GM21786 (cell line): Measurements from ENCODE around the gene ZDHHC11.
"Not testable (repeated sequence)": the region's sequence is repeated elsewhere in the genome, so short reads cannot be mapped to it uniquely, and the experiment has no call there.

ENCODE experiments used
- ATAC-seq: cut with Tn5 transposase; IDR thresholded peaks from one replicate; pipeline ENCODE4 v1.9.1; 2021; ENCODE audit not compliant: unreplicated experiment

The ZDHHC11 gene

DNA sequence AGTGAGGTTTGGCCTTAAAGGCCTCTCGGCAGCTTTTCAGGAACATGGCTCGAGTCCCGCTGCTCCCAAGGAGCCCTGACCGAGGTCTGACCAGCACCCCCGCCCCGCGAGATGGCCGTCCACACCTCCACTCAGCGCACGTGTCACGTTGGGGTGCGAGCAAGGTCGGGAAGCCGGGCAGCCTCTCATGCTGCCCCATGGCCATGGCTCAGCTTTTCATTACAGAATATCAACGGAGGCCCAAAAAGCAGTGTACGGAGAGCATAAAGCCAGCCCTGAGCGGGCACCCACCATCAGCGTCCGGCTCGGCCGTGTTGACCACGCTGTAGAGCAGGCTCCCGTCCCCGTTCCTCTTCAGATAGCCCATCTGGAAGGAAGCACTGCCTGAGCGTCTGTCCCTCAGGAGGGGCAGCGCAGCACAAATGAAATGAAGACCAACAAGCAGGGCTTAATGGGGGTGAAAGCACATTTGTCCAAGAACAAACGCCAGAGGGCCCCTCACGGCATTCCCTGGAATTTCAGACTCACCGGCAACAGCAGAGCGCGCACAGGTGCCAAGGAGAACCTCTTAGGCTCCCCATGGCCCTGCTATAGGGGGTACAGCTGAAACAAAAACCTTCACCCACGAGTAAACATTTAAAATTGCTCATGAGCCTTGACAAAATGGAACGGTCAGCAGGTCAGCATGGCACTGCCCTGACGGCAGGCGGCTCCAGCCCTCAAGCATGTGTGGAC, 30.2 kb upstream of the ZDHHC11 start:
- ATAC-seq = no peak

DNA sequence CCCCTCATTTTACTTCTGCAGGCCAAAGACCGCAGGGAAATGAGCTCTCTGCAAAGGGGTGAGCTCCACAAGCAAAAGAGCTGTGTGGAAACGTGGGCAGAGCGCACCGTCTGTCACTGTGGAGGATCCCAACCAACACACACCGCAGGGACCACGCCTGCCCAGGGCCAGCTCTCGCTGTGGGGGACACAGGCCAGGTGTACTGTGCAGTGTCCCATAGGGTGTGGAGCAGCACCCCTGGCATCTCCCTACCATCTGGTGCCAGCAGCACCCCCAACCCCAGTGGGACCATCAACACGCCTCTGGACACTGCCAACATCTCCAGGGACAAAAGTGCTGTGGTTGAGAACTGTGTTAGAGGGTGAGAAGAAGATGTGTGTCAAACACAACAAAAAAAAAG, 27.9 kb upstream of the ZDHHC11 start:
- not testable (repeated sequence) for ATAC-seq

DNA sequence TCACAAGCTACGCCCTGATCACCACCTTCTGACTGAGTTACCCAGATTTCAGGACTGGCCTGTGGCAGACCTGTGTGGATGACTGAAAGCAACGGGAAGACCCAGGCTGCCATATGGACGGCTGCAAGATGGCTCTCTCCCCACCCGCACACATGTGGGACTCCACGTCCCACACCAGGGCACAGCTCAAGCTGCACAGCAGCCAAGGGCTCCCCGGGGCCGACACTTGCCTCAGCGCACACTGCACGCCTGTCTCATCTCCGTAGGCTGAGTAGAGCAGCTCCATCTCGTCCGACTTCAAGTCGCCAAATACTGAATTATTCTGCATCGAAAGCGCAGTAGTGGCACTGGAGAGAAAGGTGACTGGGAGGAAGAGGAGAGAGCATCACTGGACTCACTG, 27.3 kb upstream of the ZDHHC11 start:
- ATAC-seq = no peak

DNA sequence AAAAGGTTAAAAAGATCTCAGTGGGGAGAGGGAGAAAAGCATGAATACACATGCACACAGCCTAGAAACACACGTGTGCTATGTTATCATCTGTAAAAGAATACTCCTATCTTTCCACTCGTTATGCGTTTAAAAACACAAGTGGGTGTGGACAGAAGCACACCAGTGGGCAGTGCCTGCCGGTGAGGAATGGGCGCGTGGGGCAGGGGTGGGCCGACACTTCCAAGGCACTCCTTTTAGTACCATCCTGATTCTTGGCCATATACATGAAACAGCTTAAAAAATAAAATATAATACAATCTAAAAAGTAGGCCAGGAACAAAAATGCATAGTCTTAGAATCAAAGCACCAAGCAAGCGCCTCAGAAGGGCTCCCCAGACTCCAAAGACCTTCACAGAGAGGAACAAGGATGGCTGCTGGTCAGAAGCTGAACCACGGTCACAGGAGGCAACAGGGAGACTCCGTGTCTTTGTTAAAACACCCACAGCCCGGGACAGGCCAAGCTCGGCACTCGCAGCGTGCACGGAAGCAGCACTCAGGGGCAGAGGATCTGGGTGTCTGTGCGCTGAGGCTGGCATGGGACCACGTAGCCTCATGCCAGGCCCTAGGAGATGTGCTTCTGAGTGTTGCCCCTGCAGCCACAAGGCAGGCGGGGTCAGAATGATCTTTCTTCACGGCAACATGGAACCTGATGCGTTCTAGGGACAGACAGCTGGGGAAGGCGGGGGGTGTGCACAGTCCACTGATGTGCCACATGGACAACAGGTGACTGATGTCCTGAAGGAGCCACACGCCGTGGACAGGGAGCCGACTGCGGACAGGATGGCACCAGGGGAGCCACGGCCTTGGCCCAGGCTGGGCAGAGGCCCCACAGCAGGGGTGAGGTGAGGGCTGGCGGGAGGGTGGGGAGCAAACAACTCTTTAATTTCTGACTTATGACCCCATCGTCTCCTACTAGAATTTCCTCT, 25.9 kb upstream of the ZDHHC11 start:
- ATAC-seq = no peak

DNA sequence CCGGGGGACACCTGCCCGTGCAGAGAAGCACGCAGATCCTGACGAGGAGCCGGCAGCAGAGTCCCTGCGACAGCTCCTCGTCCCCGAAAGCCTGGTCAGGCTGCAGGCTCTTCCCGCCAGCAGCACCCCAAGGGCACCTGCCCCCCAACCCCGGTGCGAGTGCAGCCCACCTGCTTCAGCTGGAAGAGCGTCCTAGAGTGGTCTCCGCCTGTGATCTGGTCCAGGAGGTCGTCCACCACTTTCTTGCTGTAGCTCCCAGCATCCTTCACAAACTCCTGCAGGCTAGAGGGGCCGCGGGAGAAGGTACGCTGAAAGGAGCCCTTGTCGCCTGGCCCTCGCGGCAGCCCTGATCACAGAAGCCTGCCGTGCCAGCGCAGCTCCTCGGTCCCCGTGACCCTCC, 25.1 kb upstream of the ZDHHC11 start:
- no peak for ATAC-seq

DNA sequence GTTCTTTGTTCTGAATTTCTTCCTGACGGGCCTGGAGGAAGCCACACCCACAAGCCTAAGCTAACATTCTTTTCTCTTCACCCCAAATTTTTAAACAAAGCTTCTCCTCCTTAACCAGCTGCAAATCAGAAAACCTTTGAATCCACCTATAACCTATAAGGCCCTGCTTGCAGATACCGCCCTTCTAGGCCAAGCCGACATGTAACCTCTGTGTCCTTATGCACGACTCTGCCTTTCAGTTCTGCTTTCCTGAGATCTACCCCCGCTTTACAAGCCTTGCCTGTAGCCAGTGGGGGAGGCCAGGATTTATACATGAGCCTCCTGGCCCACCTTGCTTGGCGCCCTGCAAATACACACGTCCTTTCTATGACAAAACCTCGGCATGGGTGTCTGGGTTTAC, 22.5 kb upstream of the ZDHHC11 start:
- ATAC-seq = peak; percentile 61

DNA sequence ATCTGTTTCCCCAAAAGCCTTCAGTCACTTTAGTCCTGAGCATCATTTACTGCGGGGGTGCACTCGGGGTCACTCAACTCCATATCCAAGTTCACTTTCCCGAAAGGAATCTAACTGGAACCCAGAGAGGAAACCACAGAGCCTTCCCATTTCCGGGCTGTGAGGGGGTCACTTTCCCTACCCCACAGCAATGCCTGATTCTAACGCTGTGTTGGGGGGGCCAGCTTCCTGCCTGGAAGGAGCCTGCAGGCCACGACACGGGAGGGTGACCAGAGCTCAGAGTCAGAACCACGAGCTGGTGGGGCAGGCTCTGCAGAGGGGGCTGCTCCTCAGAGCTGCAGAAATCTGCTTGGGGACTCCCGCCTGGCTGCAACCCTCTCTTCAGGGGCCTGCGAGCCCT, 21.5 kb upstream of the ZDHHC11 start:
- ATAC-seq = no peak

DNA sequence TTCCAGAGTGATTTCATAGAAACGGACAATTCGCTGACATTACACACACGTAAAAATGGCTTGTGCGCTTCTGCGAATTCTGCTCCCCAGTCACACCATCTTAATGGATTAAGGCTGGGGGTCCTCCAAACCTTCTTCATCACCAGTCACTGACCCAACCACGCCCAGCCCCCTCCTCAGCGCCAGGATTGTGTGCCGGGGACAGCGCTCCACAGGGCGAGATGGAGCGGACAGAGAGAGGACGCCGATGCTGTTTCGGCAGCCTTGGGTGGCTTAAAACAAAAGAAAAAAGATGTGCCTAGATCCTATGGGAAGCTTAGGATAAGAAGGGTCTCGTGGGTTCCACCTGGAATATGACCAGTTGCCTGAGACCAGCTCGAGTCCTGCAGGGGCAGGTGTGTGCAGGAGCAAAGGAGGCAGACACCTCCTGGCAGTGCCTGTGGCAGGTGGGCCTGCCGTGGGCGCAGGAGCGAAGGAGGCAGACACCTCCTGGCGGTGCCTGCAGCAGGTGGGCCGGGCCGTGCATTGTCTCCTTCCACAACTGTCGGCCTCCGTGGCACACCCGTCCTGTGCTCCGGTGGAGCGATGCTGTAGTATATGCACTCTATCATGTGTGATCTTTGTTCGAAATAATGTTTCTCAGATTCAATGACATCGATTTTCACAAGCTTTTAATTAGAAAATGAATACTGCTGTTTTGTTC, 21.0 kb upstream of the ZDHHC11 start:
- ATAC-seq = no peak

DNA sequence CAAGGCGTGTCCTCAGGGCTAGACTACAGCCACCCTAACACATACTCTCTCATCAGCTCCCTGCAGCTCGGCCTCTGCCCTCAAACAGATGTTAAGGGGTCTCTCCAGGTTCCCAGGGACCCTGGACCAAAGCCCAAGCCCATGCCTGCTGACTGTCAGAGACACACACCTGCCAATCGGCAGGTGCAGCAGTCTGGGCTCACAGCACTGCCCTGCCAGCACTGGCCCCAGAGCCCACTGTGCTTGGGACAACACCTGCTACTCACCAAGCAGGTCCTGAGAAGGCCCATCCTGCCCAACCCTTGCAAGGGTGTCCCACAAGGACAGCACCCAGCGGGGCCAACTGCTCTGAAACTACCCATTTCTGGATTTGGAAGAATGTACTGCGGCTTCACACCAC, 20.2 kb upstream of the ZDHHC11 start:
- no peak for ATAC-seq

DNA sequence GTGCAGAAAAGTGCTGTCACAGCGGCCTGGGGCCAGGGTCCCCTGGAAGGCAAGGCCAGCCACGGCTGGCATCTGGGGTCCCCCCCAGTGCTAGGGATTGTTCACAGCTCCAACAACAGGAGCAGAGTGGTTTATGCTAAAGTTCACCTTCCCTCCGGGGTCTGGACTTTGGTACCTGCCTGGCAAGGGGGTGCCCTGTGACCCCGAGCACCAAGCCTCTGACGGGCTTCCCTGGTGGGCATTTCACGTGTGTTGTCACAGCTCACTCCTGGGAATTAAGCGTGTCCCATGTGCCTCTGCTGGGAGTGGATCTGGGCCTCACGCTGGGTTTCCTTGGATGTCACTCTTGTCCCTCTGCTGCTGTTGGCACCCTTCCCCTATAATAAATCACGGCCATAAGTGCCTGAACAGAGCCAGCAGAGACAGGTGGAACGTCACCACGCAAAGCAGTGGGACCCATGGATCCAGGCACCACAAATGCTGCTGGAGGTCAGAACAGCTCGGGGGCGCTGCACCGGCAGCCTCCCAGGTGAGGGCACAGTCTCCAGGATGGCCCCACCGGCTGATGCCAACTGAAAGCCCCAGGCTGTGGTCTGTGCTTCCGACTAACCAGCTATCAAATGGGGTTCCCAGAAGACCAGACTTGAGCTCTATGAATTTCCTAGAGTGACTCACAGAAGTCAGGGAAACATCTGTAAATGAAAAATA, 17.8 kb upstream of the ZDHHC11 start:
- no peak for ATAC-seq

DNA sequence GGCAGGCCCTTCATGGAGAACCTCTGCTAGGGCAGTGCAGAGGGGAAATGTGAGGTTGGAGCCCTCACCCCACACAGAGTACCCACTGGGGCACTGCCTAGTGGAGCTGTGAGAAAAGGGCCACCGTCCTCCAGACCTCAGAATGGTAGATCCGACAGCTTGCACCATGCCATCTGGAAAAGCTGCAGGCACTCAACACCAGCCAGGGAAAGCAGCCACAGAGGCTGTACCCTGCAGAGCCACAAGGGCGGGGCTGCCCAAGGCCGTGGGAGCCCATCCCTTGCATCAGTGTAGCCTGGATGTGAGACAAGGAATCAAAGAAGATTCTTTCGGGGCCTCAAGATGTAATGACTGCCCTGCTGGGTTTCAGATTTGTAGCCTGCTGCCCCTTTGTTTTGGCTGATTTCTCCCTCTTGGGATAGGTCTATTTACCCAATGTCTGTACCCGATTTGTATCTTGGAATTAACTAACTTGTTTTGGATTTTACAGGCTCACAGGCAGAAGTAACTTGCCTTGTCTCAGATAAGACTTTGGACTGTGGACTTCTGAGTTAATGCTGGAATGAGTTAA, 16.6 kb upstream of the ZDHHC11 start:
- ATAC-seq = no peak

DNA sequence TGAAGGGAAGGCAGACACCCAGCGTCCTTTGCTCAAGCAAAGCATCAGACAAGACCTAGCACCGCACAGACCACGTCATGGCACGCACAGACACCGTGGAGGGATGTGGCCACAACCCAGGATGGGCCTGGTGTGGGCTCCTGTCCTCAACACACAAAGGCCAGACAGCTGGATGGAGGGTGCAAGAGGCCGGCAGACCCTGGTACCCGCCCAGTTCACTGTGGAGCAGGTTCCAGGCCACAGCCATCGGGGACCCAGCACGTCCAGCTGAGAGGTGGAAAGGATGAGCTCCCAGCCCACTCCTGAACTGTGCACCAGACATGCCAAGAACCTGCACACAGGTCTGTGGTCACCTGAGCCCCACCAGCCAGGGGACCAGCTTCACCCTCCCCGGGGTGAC, 15.0 kb upstream of the ZDHHC11 start:
- ATAC-seq = no peak

DNA sequence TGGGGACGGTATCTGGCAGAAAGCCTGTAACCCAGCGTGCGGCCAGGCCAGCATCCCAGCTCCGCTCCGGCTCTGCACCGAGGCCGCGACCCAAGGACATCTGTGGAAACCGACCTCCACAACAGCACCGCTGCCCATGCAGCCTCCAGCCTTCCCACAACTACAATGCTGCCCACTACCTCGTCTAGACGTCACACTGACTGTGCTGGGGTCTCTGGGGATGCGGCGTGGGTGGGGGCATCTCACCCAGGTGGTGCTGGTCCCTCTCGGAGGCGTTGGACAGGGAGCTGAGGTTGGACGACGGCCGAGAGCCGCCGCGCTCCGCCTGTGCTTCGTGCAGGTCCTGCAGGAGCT, 14.4 kb upstream of the ZDHHC11 start:
- no peak for ATAC-seq

DNA sequence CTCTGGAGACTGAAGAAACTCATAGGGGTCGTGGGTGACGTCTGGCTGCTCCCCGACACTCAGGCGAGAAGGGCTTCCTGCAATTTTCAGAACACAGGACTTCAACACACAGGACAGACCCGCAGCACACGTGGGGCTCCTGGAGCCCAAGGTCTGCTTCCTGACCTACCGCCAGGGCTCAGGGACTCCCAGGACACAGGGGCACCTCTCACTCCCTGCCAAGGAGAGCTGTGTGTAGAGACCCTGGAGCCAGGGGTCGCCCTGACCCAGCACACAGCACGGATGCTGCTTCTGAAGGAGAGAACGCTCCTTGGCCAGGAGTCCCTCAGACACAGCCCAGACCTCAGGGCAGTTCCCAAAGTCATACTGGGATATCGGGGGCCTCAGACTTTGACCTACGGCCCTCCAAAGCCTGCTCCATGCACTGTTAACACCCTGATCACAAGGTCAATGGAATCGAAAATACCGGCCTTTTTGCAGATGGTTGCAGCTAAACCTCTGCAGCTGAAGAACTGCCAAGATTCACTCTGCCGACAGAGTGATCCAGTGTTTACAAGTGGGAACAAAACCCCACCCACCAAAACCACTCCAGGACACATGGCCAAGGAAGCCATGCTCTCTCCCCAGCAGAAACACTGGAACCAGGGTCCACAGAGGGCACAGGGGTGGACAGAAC, 13.8 kb upstream of the ZDHHC11 start:
- no peak for ATAC-seq

DNA sequence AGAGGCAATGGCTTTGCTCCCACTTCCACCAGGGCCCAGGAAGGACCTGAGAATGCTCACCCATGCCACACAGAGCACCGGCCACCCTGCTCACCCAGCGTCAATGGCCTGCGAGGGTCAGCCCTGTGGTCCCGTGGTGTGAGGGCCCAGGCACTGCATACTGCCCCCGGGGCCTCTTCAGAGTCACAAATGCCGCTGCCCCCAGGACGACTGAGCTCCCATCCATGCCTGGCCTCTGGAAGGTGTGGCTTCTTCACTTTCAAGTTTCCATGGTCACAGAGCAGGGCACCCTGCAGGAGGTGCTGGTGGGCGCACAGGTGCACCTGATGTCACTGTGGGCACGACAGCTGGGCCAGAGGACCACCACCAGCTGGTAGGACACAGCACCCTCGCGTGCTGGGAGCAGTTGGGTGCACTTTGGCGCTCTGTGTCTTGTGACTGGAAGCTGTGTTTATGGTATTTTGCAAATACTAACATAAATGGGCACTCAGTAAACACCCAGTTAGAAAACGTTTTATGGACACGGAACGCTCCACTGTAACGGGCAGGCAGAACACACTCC, 12.5 kb upstream of the ZDHHC11 start:
- ATAC-seq = no peak

DNA sequence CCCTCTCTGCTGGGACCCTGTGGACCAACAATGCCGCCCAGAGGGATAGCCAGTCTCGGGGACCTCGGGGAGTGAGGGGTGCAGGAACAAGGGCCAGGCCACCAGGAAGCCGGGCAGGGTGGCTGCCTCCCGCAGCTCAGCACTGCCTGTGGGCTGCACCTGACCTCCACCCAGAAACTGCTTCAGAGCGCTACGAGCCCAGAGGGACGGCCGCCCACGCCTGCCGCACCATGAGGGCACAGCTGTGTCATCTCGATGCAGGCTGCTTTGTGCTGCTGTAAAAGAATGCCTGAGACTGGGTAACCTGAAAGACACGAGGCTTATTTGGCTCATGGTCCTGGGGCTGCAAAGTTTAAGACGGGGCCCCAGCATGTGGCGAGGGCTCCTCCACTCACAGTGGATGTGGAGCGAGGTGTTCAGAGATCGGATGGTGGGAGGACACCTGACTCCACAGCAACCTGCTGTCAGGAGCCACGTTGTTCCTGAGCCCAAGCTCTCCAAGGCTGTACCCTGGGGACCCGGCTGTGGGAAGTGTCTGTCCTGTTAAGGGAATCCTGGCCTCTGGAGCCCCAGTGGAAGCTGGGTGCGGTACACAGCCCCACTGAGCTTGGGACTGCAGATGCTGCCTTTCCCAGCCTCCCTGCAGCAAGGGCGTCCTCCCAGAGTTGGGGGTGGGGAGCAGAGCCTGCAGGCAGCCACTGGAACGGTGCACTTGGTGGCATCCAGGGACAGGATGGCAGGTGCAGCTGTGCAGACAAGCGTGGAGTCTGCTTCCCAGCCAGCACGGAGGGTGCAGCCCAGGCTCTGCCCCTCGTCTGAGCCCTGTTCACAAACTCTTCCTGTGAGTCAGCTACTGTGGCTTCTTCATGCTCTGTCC, 11.8 kb upstream of the ZDHHC11 start:
- ATAC-seq = no peak

DNA sequence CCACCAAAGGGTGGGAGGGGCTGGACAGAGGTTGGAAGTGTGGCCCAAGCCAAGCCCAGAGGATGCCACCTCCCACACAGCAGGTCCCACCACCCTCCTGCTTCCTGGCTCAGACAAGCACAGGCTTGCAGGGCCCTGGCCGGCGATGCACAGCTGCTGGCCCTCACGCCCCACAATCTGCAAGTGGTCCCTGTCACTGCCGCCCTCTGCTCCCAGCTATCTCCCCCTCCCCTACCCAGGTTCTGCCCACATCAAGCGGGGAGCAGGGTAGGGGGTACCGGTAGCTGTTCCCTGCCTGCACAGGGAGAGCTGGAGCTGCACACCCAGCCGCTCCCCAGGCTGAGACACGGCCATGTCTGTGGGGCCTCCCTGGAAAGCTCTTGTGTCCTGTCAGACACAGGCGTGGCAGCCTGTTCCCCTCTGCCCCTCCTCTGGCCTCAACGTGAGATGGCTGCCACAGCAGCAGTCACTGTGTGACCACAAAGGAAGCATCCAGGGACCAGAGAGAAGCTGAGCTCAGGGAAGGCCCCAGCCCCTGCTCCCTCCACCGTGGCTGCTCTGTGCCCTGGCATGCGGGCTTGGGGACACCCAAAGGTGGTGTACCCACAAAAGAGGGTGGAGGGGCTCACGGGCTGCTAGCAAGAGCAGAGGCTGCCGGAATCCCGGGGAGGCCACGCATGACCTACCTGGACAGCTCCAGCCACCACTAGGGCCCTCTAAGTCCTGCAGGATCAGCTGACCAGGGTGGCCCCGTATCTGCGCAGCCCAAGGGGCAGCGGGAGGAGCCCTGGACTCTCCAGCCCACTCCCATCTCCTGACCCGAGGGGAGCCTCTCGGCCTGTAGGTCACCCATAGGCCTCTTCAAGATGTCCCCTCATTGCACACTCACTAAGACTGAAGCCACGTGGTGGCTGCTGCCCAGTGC, 10.9 kb upstream of the ZDHHC11 start:
- no peak for ATAC-seq
